SK-N-SH (cell line): ENCODE measurements around the gene SLC13A3. TPM values are rescaled to one million over a fixed set of nuclear protein-coding genes. Genes with fewer than 3 reads are reported as not detected.

Source experiments
- CTCF ChIA-PET: fragments of 300-600, 350-600 bp; formaldehyde crosslinking; extraction: SDS; loops from one replicate; lab custom pipeline; 2021; lab: Yijun Ruan, JAX
- POLR2A ChIA-PET: fragments of 350-600 bp; sonication (Branson Sonifier 250); formaldehyde crosslinking; extraction: SDS; loops from one replicate; lab custom pipeline; 2020; ENCODE audit warnings: antibody characterized with exemption, inconsistent platforms; lab: Yijun Ruan, JAX
- DNase-seq: peaks from one replicate; pipeline ENCODE4 v3.0.0; 2012
- H2AFZ ChIP-seq: fragments of 200-600 bp; sonication (generic); 2 replicates; pipeline ENCODE4 v1.8.1; 2016; ENCODE audit warnings: antibody characterized with exemption, mild to moderate bottlenecking, low read depth
- H3F3A ChIP-seq: fragments of 200-600 bp; sonication (generic); replicated peaks from 2 replicates; pipeline ENCODE3; 2016; ENCODE audit warnings: antibody characterized with exemption, mild to moderate bottlenecking; ENCODE audit not compliant: insufficient read depth
- H3K27ac ChIP-seq, 2 experiments: fragments of 200-500 bp in 1 of 2; fragments of 200-600 bp in 1 of 2; sonication (Bioruptor generic) in 1 of 2; sonication (generic), shearing (Covaris generic) in 1 of 2; 2 replicates each; pipeline versions ENCODE4 v1.5.1 to v1.6.1; 2014 to 2016; ENCODE audit warnings: low read depth in 2 of 2, inconsistent platforms in 1 of 2, low read length in 1 of 2, mild to moderate bottlenecking in 1 of 2, mixed read lengths in 1 of 2
- H3K27me3 ChIP-seq: fragments of 200-600 bp; sonication (generic), shearing (Covaris generic); 2 replicates; pipeline ENCODE4 v1.6.1; 2016; ENCODE audit warnings: mixed run types; ENCODE audit not compliant: insufficient read depth
- H3K36me3 ChIP-seq, 2 experiments: fragments of 200-500 bp in 1 of 2; fragments of 200-600 bp in 1 of 2; sonication (Bioruptor generic) in 1 of 2; sonication (generic) in 1 of 2; replicated peaks in 1 of 2; 2 replicates each; pipeline versions ENCODE3 to v1.5.1; 2014 to 2016; ENCODE audit warnings: low read length in 1 of 2, mild to moderate bottlenecking in 1 of 2; ENCODE audit not compliant: insufficient read depth in 2 of 2, control insufficient read depth in 1 of 2
- H3K4me1 ChIP-seq, 2 experiments: fragments of 200-500 bp in 1 of 2; fragments of 200-600 bp in 1 of 2; sonication (Bioruptor generic) in 1 of 2; sonication (generic), shearing (Covaris generic) in 1 of 2; 2 replicates each; pipeline versions ENCODE4 v1.5.1 to v1.6.1; 2014 to 2016; ENCODE audit warnings: low read depth in 1 of 2, low read length in 1 of 2, mixed run types in 1 of 2; ENCODE audit not compliant: insufficient read depth in 2 of 2, control insufficient read depth in 1 of 2
- H3K4me2 ChIP-seq: fragments of 200-600 bp; sonication (generic), shearing (Covaris generic); 2 replicates; pipeline ENCODE4 v1.6.1; 2017; ENCODE audit warnings: mixed run types
- H3K4me3 ChIP-seq, 2 experiments: fragments of 200-500 bp in 1 of 2; fragments of 200-600 bp in 1 of 2; sonication (Bioruptor generic) in 1 of 2; sonication (generic), shearing (Covaris generic) in 1 of 2; 2 replicates each; pipeline versions ENCODE4 v1.5.1 to v1.8.1; 2014 to 2016; ENCODE audit warnings: low read depth in 2 of 2, inconsistent platforms in 1 of 2, low read length in 1 of 2, mild to moderate bottlenecking in 1 of 2, mixed read lengths in 1 of 2, moderate library complexity in 1 of 2
- H3K79me2 ChIP-seq: fragments of 200-600 bp; sonication (generic); 2 replicates; pipeline ENCODE4 v1.8.1; 2017; ENCODE audit warnings: mild to moderate bottlenecking; ENCODE audit not compliant: insufficient read depth
- H3K9ac ChIP-seq: fragments of 200-600 bp; sonication (generic); 2 replicates; pipeline ENCODE4 v1.6.1; 2017; ENCODE audit warnings: mixed run types
- H3K9me2 ChIP-seq: fragments of 200-600 bp; sonication (generic); 2 replicates; pipeline ENCODE4 v1.6.1; 2017; ENCODE audit warnings: mixed run types
- H3K9me3 ChIP-seq: fragments of 200-600 bp; sonication (generic); 2 replicates; pipeline ENCODE4 v1.6.1; 2017; ENCODE audit warnings: mixed run types, mild to moderate bottlenecking, moderate library complexity
- H4K20me1 ChIP-seq: fragments of 200-600 bp; sonication (generic); 2 replicates; pipeline ENCODE4 v1.6.1; 2017; ENCODE audit warnings: mild to moderate bottlenecking, mixed run types; ENCODE audit not compliant: insufficient read depth
- CTCF ChIP-seq: fragments of 200-600 bp; sonication (generic); IDR thresholded peaks from 2 replicates; pipeline ENCODE4 v1.6.1; 2017; ENCODE audit warnings: antibody characterized with exemption, mild to moderate bottlenecking, moderate library complexity
- ELF1 ChIP-seq: IDR thresholded peaks from 2 replicates; pipeline ENCODE4 v1.4.0; 2012
- EP300 ChIP-seq, 2 experiments: IDR thresholded peaks; 2 replicates each; pipeline versions ENCODE4 v1.4.0 to v1.6.1; 2012; ENCODE audit warnings: borderline replicate concordance in 1 of 2, low read depth in 1 of 2, low read length in 1 of 2
- EZH2phosphoT487 ChIP-seq: fragments of 200-600 bp; sonication (generic); IDR thresholded peaks from 2 replicates; pipeline ENCODE4 v1.6.1; 2017; ENCODE audit warnings: low read depth, mixed run types, mild to moderate bottlenecking, antibody characterized with exemption, moderate library complexity, borderline replicate concordance
- FOSL2 ChIP-seq: IDR thresholded peaks from 2 replicates; pipeline ENCODE4 v1.4.0; 2012; ENCODE audit warnings: low read depth, mild to moderate bottlenecking, moderate library complexity, borderline replicate concordance
- FOXM1 ChIP-seq: IDR thresholded peaks from 2 replicates; pipeline ENCODE4 v1.4.0; 2012; ENCODE audit warnings: low read depth, mild to moderate bottlenecking
- GABPA ChIP-seq: IDR thresholded peaks from 2 replicates; pipeline ENCODE4 v1.4.0; 2012; ENCODE audit warnings: low read depth, mild to moderate bottlenecking
- JUND ChIP-seq: IDR thresholded peaks from 2 replicates; pipeline ENCODE4 v1.4.0; 2012
- MAX ChIP-seq: IDR thresholded peaks from 2 replicates; pipeline ENCODE4 v1.4.0; 2012; ENCODE audit warnings: low read depth
- MEF2A ChIP-seq: IDR thresholded peaks from 2 replicates; pipeline ENCODE4 v1.4.0; 2012; ENCODE audit warnings: low read depth, borderline replicate concordance
- MXI1 ChIP-seq: IDR thresholded peaks from 2 replicates; pipeline ENCODE4 v1.6.1; 2012; ENCODE audit warnings: mild to moderate bottlenecking, low read depth, low read length, improper control_type of control experiment
- POLR2AphosphoS5 ChIP-seq: IDR thresholded peaks from 2 replicates; pipeline ENCODE4 v1.6.1; 2012; ENCODE audit warnings: low read depth, low read length
- RAD21 ChIP-seq: IDR thresholded peaks from 2 replicates; pipeline ENCODE4 v1.6.1; 2012; ENCODE audit warnings: mild to moderate bottlenecking, low read length
- RCOR1 ChIP-seq: fragments of 150-350 bp; IDR thresholded peaks from 2 replicates; pipeline ENCODE4 v1.6.1; 2017; ENCODE audit warnings: antibody characterized with exemption, low read length
- RXRA ChIP-seq: IDR thresholded peaks from 2 replicates; pipeline ENCODE4 v1.4.0; 2012; ENCODE audit warnings: low read depth, mild to moderate bottlenecking, borderline replicate concordance
- SIN3A ChIP-seq: IDR thresholded peaks from 2 replicates; pipeline ENCODE4 v1.6.1; 2012; ENCODE audit warnings: low read depth, mild to moderate bottlenecking, low read length, moderate library complexity, borderline replicate concordance
- TCF12 ChIP-seq: IDR thresholded peaks from 2 replicates; pipeline ENCODE4 v1.4.0; 2012
- TEAD4 ChIP-seq: IDR thresholded peaks from 2 replicates; pipeline ENCODE4 v1.4.0; 2012; ENCODE audit warnings: mild to moderate bottlenecking, borderline replicate concordance; ENCODE audit not compliant: insufficient read depth
- USF1 ChIP-seq: IDR thresholded peaks from 2 replicates; pipeline ENCODE4 v1.4.0; 2012; ENCODE audit warnings: low read depth, borderline replicate concordance
- USF2 ChIP-seq: fragments of 150-350 bp; IDR thresholded peaks from 2 replicates; pipeline ENCODE4 v1.6.1; 2017; ENCODE audit warnings: antibody characterized with exemption, low read length, low read depth, borderline replicate concordance
- ZBTB33 ChIP-seq: IDR thresholded peaks from 2 replicates; pipeline ENCODE4 v1.4.0; 2012; ENCODE audit warnings: low read depth, borderline replicate concordance
- polyA plus RNA-seq, 3 experiments: library from polyadenylated mRNA; depleted of rRNA; stranded (reverse); fragments of >200 nt; gene quantifications; 2 replicates each; pipeline ENCODE4 v1.2.3, GENCODE V29; 2012

Gene SLC13A3
- polyA plus RNA-seq, 1 of the 3 experiments (the other 2 are of a cell fraction): 0.10 TPM

- no peak for TF ChIP-seq ZBTB33
- no peak for TF ChIP-seq SIN3A
- TF ChIP-seq USF2: no peak
- no peak for TF ChIP-seq EP300 (IDR thresholded peaks at IDR 0.05; ENCODE audit: borderline replicate concordance in 1 of 2, low read depth in 1 of 2, low read length in 1 of 2)
- TF ChIP-seq CTCF: no peak
- no peak for TF ChIP-seq ELF1
- no peak for TF ChIP-seq MXI1
- TF ChIP-seq POLR2AphosphoS5: no peak
- TF ChIP-seq RAD21: no peak
Measured at GRCh38 chr20:46605978-46606816, 45.1 kb downstream of the SLC13A3 start (continued).

- ChIA-PET POLR2A (no interaction called here), CTCF (interaction anchor here (0.8 to 1.4 kb wide), 3 partner anchors 9 to 32 kb away, joined by 3 to 5 read pairs (median 3); no protein-coding TSS in a partner anchor)
- no peak overlapping the region for H3K4me3 ChIP-seq
- DNase-seq: no peak
- H3K9me2 ChIP-seq: no peaks in the 10 kb centered on the region
- no peaks in the 10 kb centered on the region for H3K36me3 ChIP-seq
- no peaks in the 10 kb centered on the region for H3K79me2 ChIP-seq
- H3K9me3 ChIP-seq: no peaks in the 10 kb centered on the region
- no peak overlapping the region for H2AFZ ChIP-seq
- no peak overlapping the region for H3K9ac ChIP-seq
- no peaks in the 10 kb centered on the region for H3K27me3 ChIP-seq
- no peaks in the 10 kb centered on the region for H3K4me1 ChIP-seq
- H4K20me1 ChIP-seq: no peaks in the 10 kb centered on the region
- H3K4me2 ChIP-seq: no peak overlapping the region
- H3K27ac ChIP-seq: no peak overlapping the region
- no peaks in the 10 kb centered on the region for H3F3A ChIP-seq
- no peak for TF ChIP-seq POLR2AphosphoS5
- TF ChIP-seq TCF12: no peak
- TF ChIP-seq RXRA: no peak
- TF ChIP-seq EZH2phosphoT487: no peak
- TF ChIP-seq ZBTB33: no peak
- no peak for TF ChIP-seq RCOR1
- TF ChIP-seq RAD21: no peak
- TF ChIP-seq MEF2A: no peak
- TF ChIP-seq MAX: no peak
- TF ChIP-seq MXI1: no peak
- no peak for TF ChIP-seq JUND
- no peak for TF ChIP-seq EP300 (IDR thresholded peaks at IDR 0.05; ENCODE audit: borderline replicate concordance in 1 of 2, low read depth in 1 of 2, low read length in 1 of 2)
- TF ChIP-seq GABPA: no peak
- no peak for TF ChIP-seq TEAD4
- no peak for TF ChIP-seq FOXM1
- TF ChIP-seq ELF1: no peak
- no peak for TF ChIP-seq FOSL2
- TF ChIP-seq USF1: no peak
- no peak for TF ChIP-seq USF2
Measured at GRCh38 chr20:46605181-46605580, 46.1 kb downstream of the SLC13A3 start.
